HS-27A (cell line): ENCODE data around the gene PDE7B.

ENCODE experiments used
- DNase-seq: peaks from one replicate; pipeline ENCODE4 v3.0.0-alpha.2; 2012; ENCODE audit warnings: low read depth, missing footprints

PDE7B gene

DNA sequence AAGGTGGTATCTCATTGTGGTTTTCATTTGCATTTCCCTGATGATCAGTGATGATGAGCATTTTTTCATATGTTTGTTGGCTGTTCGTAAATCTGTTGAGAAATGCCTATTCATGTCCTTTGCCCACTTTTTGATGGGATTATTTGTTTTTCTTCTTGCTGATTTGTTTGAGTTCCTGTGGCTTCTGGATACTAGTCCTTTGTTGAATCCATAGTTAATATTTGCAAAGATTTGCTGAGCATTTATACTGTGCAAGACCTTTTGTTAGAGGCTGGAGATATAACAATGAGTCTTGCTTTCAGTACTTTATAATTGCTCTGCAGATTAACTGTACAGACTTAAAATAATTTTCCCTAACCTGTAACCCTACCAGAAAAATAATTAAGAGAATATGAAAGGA, 35.6 kb downstream of the PDE7B start:
- DNase-seq, result no peak

DNA sequence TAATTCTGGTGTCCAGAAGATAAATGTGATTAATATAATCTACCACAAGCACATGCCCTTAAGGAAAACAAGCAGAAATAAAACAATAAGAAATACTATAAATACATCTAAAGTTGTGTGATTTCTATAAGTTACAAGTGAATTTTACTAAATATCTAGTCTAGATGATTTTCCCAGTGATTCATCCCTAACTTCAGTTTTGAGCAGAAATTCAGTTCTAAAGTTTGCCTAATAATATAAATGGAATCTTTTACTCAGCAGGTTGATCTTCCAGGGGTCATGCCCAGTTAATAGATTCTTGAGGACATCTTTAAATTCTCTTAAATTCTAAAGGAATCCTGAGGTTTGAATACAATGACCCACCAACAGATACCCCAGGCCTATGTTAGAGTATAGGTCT, 37.3 kb downstream of the PDE7B start:
- DNase-seq, result no peak

DNA sequence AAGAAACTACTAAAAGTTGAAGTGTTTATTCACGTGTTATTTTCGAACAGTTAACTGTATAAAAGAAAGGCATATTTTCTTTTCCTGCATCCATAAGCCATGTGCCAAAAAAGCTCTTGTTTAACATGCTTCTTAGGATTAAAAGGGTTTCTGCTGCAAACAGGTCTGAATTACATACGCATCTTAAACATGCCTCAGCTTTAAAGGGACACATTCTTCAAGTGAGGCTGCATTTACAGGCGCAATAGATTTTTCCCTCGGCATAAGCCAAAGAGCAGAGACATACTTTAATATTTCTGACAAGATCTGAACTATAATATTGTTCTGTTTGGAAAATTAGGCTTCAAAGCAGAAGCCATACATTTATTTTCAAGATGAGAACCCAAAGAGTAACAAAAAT, 39.4 kb downstream of the PDE7B start:
- DNase-seq, result no peak

DNA sequence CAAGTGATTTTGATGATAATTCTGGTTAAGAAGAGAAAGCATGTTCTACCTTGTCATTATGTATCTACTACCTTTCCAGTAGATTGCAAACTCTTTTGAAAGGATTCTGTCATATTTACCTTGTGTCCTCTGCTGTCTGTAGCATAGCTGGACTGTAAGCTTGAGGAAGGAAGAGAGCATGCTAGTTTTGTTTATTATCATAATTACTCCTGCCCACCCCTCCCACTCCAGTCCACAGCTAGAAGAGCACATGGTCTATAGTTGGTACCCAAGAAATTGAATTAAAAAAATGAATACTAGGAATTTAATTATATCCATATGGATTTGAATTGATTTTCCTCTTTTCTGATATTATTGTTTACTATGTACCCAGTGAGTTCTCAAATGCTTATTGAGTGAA, 40.2 kb downstream of the PDE7B start:
- no peak for DNase-seq

DNA sequence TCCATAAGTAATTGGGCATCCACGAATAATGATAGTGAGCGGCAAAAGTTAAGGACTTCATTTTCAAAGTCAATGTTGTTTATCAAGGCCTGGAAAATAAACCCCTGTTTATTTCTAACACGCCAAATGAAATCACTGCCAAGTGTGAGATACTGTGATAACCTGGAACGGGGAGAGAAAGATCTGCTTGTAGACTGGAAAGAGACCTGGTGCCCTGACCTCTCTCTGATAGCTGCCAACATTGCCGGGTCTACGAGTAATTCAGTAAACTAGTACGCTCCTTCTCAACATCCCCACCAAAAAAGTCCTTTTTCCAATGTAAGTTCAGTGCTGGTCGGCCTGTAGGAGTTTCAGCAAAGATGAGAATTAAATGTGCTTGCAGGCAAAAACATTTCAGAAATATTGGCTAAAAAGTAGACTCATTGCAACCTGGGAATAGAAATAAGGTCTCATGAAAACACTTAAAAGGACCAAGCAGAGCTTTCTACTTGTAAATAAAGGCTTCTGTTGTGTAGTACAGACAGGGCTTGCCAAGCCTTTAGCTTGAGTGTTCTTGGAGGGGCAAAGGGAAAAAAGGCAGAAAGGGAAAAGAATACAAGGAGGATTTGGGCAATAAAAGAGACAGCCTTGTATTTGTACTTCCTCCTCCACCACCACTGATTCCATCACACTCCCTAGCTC, 43.9 kb downstream of the PDE7B start:
- DNase-seq, result no peak

DNA sequence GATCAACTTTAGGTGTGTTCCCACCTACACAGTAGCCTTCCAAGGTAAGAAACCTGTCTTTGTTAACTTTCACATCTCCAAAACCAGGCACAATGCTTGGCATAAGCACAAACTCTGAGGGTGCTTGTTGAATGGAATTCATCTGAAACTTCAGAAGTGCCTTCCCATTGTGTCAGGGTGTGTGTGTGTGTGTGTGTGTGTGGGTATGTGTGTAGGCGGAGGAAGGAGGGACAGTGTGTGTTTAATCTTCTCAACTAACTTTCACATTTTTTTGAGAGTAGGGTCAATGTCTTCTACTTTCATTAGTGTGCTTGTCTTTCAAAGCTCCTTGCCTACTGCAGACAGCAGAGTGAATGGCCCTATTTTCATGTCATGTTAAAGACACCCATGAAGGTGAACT, 45.6 kb downstream of the PDE7B start:
- no peak for DNase-seq

DNA sequence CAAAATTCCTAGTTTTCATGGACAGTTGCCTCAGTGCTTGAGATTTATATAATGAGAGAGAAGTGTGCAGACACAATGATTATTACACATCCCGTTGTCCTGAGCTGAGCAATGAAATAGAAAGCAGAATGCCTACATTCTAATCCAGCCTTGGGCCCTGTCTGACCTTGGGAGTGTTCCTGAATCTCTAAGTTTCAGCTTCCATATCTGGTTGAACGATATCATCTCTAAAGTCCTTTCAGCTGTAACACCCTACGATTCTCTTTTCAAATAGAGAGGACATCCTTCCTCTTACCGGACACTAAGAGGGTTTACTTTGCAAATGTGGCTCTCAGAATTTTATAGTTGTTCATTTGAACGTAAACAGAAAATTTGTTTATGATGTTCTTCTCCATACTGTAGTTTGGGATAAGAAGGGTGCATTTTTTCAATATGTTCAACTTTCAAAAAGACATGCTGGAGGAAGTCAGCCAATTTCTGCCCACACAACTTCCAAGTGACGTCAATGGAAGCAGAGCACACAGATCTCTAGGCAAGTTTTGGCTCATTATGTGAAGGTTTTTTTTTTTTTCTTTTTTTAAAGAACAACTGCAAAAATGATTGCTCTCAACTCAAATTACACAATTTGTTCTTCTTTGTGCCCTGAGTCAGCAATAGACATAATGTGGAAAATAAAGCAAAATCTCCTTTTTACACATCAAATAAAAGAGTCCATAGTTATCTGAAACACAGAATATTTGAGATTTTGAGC, 50.4 kb downstream of the PDE7B start:
- DNase-seq, result no peak

DNA sequence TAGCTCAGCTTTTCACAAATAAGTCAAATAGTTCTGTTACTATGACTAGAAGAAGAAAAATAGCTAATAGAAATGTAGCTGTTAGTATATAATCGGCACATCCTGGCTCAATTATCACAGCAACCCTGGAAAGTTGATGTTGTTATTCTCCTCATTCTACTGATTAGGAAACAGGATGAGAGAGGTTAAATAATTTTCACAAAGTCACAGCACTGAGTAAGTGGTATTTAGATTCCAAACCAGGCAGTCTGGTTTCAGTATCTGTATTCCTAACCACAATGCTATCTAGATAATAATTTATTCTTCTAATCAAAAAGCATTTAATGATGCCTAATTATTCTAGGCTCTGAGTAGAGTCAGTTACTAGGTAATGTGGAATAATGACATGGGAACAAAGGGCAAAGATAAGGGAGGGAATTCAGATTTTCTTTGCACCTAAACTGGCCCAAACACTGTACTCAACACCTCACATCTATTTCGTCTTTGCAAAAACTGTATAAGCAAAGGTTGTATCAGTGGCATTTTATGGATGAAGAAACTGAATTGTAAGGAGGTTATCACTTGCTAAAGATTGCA, 51.3 kb downstream of the PDE7B start:
- DNase-seq, result no peak

DNA sequence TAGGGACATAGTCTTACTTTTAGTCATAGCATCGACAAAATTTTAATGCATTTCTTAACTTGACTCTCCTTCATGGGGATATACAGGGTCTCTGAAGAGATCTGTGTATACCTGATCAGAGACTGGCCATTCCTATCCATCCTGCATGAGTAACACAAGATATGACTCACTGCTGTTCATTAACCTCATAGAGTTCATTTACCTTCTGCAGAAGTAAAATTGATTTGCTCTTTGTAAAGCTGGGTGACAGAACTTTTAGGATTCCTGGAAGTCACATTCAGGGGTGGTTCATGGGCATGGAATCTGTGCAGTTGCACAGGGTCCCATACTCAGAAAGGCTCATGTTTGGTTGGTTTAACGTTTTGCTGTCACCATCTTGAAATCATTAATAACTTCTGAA, 53.2 kb downstream of the PDE7B start:
- no peak for DNase-seq

DNA sequence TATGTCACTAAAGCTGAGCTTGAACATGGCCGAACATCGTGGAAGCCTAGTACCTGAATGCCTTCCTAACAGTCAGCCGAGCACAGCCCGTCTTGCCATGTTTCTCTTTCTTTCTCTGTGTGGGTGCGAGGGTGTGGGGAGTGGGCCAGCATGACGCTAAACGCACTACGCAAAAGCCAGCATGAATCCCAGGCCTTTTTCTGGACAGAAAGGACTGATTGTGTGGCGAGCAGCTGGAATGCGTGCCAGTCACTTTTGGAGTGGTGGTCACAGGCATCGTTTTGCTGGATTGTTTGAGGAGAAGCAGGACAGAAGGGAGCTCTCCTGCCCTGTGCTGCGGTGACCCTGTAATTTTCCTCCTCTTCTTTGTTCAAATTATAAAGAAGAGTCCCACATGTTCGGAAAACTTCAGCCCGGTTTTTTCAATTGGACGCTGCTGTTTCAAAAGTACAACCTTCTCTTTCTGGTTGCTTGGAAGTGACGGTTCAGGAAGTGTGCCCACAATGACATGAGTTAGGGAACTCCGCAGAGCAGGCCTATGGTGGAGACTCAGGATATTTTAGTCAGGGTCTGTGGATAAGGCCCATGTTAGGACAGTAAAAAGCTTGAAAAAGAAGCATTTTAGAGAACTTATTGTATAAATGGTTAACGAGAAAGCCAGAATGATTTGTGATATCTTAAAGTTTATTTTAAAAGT, 54.3 kb downstream of the PDE7B start:
- DNase-seq, result no peak

DNA sequence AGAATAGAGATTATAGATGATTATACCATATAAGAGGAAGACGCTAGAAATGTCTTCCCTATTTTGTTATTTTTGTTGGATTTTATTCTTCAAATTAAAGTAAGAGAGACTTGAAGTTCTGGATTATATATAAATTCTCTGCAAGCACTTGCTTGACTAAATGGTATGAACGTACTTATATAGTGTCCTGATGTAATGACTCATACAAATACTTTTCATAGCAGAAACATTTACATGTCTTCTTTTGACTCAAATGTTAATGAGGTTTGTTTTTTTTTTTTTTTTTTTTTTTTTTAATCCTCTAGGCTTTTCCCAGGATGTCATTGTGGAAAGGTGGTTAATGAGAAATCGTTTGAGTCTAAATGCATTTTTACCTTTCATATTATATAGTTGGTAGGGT, 55.0 kb downstream of the PDE7B start:
- DNase-seq, result peak; percentile 17

DNA sequence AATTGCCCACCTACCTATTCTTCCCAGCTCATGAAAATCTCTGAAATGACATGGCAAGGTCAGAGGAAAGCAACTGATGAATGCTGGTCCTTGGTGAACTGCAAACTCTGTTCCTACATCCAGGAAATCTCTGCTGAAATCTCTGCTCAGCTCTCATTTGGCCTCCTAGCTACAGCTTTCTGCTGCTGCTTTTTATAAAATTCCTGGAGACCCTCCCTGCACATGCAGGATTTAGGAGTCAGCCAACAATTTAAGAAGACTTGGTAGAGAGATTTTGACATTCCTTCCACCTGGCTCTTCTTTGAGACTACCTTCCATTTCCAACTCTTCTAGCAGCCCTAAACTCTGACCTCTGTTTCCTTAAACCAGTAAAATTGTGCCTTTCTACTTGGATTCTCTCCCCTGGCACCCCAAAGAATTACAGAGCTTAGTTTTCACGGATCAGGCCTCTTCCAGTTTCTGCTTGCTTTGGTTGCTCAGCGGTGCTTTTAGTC, 55.5 kb downstream of the PDE7B start:
- DNase-seq, result no peak

DNA sequence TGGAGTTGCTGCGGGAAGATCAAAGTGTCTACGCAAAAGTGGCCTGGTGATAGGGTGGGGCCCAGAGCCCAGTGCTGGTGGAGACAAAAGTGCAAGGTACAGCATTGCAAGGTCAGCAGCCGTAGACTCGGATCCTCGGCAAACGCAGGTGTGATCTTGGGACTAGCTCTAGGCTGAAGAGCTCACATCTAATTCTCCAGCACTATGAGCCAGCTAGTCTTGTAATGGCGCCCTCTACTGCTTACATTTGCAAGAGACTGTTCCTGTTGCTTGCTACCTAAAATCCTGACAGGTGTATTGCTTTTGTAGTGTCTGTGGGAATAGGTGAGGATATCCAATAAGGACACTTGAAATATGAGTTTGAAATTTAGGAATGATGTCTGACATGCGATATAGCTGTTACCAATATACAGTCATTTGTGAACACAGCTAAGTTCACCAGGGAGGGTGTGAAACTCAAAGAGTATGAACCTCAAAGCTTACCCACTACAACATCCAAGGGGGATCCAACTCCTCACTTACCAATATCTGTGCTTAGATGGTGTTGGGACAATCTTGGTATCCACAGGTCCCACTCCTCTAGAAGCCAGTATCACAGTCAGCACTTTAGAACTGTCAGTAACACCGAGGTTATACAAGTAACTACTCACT, 58.4 kb downstream of the PDE7B start:
- peak; percentile 15 for DNase-seq

DNA sequence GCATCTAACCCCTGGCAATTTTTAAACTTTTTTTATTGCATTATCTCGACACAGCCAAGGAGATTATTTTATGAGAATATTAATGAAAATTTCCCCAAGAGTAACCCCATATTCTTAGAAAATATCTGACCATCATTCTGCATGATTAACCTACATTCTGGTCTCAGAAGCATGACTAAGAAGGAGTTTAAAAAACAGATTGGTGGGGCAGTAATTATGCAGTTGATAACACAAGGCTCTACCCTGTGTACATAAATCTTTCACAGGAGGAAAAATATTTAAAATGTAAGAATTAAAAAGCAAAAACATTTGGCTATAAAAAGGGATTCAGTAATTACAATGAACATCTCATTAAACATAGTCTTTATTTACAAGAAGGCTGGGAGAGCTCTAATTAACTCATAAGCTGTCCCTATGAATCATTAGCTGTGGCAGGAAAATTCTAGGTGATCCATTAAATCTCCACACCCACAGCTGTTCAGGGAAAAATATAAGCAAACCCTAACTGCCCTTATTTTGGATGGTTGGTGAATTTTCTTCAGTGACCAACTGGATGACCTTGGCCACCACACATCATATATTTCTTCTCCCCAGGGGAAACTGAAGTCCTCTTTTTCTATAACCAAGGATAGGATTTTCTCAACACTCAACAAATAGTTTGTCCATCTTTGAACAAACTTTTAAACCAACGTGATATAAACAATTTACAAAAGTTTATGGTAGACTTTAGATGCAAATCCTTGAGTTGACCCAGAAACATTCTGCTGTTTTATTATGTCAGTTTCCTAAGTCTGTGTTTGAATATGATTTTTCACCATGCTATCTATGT, 59.5 kb downstream of the PDE7B start:
- DNase-seq, result no peak

DNA sequence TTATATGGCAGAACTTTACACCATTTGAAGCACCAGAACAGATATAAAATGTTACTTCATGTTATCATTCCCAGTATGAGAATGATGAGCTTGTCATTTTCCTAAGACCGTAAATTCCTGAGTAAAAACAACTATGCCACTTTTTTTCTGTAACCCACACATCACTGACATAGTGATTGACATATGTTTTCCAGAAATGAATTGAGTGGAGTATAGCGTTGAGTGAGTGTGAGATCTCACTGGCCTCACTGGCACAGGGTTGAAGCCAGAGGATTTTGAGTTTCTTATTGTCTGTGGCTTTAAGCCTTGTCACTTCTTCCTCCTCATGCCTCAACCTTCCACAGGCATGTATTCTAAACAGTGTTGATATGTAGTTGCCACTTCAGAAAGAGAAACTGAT, 62.3 kb downstream of the PDE7B start:
- no peak for DNase-seq

DNA sequence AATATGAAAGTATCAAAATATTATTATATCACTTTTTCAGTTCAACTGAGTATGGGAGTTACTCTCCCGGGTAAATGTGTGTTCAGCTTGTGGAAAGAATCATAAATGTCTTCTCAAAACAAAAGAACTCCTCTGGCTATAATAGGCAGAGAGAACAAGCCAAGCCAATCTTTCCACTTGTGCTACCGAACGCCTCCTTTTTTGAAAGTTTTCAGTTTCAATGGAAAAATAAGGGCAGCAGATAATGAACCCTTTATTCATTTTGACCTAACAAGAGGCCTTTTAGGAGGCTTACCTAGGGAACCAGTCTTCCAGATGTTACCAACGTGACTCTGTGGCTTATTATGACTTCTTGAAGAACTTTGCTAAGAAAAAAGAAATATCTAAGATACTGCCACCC, 67.5 kb downstream of the PDE7B start:
- DNase-seq, result no peak

DNA sequence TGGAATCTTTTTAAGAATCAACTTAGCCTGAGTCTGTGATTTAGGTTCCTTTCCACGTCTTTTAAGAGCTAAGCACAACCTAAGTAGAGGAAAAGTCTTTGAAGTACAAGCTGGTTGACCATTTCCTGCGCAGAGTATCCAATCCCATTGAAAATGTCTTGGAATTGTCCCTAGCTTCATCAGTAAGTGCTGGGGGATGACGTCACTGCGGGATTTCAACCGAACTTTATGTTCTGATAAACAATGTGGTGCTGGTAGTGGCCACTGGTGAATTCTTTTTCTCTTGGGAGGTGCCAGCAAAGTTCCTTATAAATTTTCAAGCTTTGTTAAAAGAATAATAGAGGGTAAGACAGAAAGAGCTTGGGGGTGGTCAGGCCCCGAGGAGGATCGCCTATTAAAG, 69.2 kb downstream of the PDE7B start:
- no peak for DNase-seq

DNA sequence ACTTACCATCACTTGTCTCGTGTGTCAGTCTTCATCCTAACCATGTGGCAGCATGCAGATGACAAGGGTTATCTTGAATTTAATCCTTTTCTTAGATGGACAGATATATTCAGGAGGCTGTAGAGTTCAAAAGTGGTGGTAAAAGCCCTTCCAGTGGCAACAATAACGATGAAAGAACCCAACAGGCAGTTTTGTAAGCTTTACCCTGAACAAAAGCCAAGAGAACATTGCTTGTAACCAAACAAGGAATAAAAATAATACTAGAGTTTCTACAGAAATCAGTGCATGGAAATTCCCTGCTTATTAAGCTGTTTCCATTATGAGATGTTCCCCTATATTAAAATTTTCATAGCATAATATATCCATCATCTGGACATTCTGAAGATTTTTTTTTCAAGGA, 69.7 kb downstream of the PDE7B start:
- no peak for DNase-seq

DNA sequence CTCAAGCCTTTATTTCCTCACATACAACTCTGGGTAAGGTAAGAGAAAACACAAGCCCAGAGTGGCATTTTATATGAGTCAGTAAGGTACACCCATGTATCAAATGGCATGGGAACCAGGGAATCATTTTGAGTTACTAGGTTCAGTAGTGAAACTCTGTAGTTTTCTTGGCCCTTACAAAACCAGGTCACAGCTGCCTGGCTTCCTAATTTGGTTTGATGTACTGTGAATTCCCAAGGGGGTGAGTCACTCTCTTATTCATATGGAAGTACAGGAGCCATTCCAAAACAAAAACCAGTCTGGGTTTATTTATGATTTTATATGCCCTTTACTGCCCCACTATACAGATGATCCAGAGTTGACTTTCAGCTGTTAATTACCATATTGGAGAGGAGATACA, 70.7 kb downstream of the PDE7B start:
- peak; percentile 93 for DNase-seq

DNA sequence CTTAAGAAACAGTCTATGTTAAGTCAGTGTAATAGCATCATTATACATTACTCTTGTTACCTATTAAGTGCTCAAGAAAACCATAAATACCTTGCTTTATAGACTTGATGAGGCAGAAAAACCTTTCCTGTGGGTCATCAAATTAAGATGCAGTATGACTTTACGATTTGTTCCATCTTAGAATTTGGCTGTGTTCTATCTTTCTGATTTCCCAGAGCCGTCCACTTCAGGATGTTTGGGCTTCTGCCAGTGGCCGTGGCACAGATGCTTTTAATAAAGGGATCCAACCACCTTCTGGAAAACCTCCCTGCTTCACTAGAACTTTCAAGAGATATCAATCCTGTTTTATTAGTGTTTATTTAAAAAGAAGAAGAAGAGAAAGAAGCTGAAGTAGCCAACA, 71.2 kb downstream of the PDE7B start:
- DNase-seq, result no peak

DNA sequence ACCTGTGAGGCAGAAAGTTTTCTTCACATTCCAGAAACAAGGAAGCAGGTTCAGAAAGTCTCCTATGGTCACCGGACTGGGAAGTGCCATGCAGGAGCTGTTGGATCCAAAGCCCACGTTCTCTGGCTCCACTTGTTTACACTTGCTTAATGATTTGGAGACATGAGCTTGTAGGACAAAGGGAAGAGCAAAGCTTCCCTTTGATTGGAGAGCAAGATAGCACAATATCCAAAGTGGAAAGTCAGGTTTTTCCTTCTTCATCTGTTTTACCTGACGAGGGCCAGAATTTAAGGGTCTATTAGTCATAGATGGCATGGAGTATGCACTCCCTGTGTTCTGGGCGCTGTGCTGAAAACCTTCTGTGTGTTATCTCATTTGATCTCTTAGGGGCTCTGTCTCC, 81.2 kb downstream of the PDE7B start:
- DNase-seq, result no peak
